Caco-2 (cell line): ENCODE measurements around the gene C13orf42. TPM values are rescaled to one million over a fixed set of nuclear protein-coding genes. Genes with fewer than 3 reads are reported as not detected.

Source experiments
- Bru-seq: library from RNA; stranded (reverse); fragments of 400-500 nt; gene quantifications from one replicate; lab custom pipeline; 2021; lab: Mats Ljungman, UMichigan
- BruChase-seq, 2 experiments: library from RNA; stranded (reverse); fragments of 400-500 nt; gene quantifications; one replicate each; lab custom pipeline; 2021; lab: Mats Ljungman, UMichigan
- BruUV-seq: library from RNA; stranded (reverse); fragments of 400-500 nt; replicated peaks from 2 replicates; lab custom pipeline; 2021; lab: Mats Ljungman, UMichigan
- CTCF ChIA-PET: fragments of 300-600 bp; sonication (Branson Sonifier 250); formaldehyde crosslinking; loops from one replicate; lab custom pipeline; 2022; ENCODE audit warnings: antibody characterized with exemption; lab: Charles Lee
- POLR2A ChIA-PET: fragments of 300-600 bp; sonication (Branson Sonifier 250); formaldehyde crosslinking; loops from one replicate; lab custom pipeline; 2022; ENCODE audit warnings: antibody characterized with exemption; lab: Charles Lee
- DNase-seq, 2 experiments: peaks; one replicate each; pipeline versions ENCODE4 v3.0.0 to v3.0.0-alpha.2; 2020 to 2022
- H3K27me3 ChIP-seq: replicated peaks from 2 replicates; pipeline ENCODE4 v1.6.0; 2011; ENCODE audit warnings: low read length; ENCODE audit not compliant: control insufficient read depth, insufficient read depth
- H3K36me3 ChIP-seq: 2 replicates; pipeline ENCODE4 v1.5.1; 2011; ENCODE audit warnings: low read length; ENCODE audit not compliant: control insufficient read depth, insufficient read depth
- H3K4me1 ChIP-seq: fragments of 250-450 bp; sonication (Bioruptor Pico); 2 replicates; pipeline ENCODE4 v1.5.1; 2020; ENCODE audit warnings: mild to moderate bottlenecking
- H3K4me3 ChIP-seq: 2 replicates; pipeline ENCODE4 v1.5.1; 2011; ENCODE audit warnings: low read depth, mild to moderate bottlenecking, control low read depth, low read length
- H3K9me3 ChIP-seq: fragments of 250-450 bp; sonication (Bioruptor Pico); 2 replicates; pipeline ENCODE4 v1.5.1; 2020; ENCODE audit warnings: mild to moderate bottlenecking, moderate library complexity
- H3K27ac Mint-ChIP-seq: one replicate; pipeline ENCODE4 v1.8.0; 2022; ENCODE audit warnings: mixed read lengths; ENCODE audit not compliant: unreplicated experiment
- H3K27me3 Mint-ChIP-seq: one replicate; pipeline ENCODE4 v1.8.0; 2022; ENCODE audit warnings: mixed read lengths; ENCODE audit not compliant: insufficient read depth, unreplicated experiment
- H3K36me3 Mint-ChIP-seq: one replicate; pipeline ENCODE4 v1.8.0; 2022; ENCODE audit warnings: mild to moderate bottlenecking, mixed read lengths; ENCODE audit not compliant: insufficient read depth, unreplicated experiment
- H3K4me1 Mint-ChIP-seq: one replicate; pipeline ENCODE4 v1.8.0; 2022; ENCODE audit warnings: low read depth, mixed read lengths; ENCODE audit not compliant: unreplicated experiment
- H3K4me3 Mint-ChIP-seq: one replicate; pipeline ENCODE4 v1.8.0; 2022; ENCODE audit warnings: mild to moderate bottlenecking, moderate library complexity, mixed read lengths; ENCODE audit not compliant: unreplicated experiment
- H3K9me3 Mint-ChIP-seq: one replicate; pipeline ENCODE4 v1.8.0; 2022; ENCODE audit warnings: mixed read lengths; ENCODE audit not compliant: unreplicated experiment
- intact Hi-C: fragments of 100-400 bp; cut with micrococcal nuclease; formaldehyde crosslinking; loops from one replicate; pipeline ENCODE4 v1.10.0; 2022; ENCODE audit not compliant: unreplicated experiment
- long read RNA-seq: library from polyadenylated mRNA; stranded (forward); transcript quantifications from one replicate; pipeline ENCODE4 v2.0.0, GENCODE V29; 2022
- total RNA-seq: library from RNA; stranded (reverse); gene quantifications from 2 replicates; pipeline ENCODE4 v1.2.3, GENCODE V29; 2022
- TF ChIP-seq, protein P1 (sequence below), 2 experiments: fragments of 200-600 bp in 1 of 2; IDR thresholded peaks; 1 replicate in 1 of 2; 2 replicates in 1 of 2; pipeline versions ENCODE4 v1.5.1 to v1.8.0; 2011 to 2022; ENCODE audit warnings: antibody characterized with exemption in 1 of 2, control low read depth in 1 of 2, inconsistent platforms in 1 of 2, low read depth in 1 of 2, low read length in 1 of 2, mild to moderate bottlenecking in 1 of 2, moderate library complexity in 1 of 2; ENCODE audit not compliant: insufficient read depth in 1 of 2, severe bottlenecking in 1 of 2, unreplicated experiment in 1 of 2

The C13orf42 gene
- total RNA-seq (not detected in 2 replicates), Bru-seq, nascent RNA (percentile 5 among the genes with signal in this experiment), BruChase-seq, experiment 1, labeled RNA remaining after a 2-hour chase (percentile 11 among the genes with signal in this experiment), BruChase-seq, experiment 2, labeled RNA remaining after a 6-hour chase (not detected)
- long read RNA-seq, result 0 reads

DNA sequence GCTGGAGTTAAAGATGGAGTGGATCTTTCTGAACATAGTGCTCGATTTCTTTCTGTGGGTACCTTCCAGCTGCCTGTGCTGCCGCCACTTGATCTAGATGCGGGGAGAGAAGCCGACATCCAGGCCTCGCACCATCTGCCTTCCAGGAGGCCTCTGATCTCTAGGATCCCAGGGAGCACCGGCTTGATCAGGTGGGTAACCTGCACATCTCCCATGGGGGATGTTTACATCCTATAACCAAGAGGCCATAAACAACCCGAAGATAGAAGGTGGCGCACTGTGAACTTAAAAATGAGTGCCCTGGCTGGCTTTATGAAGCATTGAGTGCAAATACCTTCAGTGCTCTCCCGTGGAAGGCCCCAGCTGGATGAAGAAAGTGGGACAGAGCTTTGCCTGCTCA, at the start of gene C13orf42:
C13orf42 (minus strand) TSS at position 101 of the 400 bp plus-strand sequence; CDS start at position 36, 65 bp downstream.
- BruUV-seq, result no TSS peak
- no peaks in the 10 kb centered on the region for H3K9me3 ChIP-seq
- H3K27me3 ChIP-seq, result no peaks in the 10 kb centered on the region
- H3K4me1 ChIP-seq, result no peaks in the 10 kb centered on the region
- Mint-ChIP-seq H3K4me3 (no peak within 1 kb of the TSS), H3K36me3 (no peaks in the 10 kb centered on the region), H3K9me3 (no peaks in the 10 kb centered on the region), H3K4me1 (no peaks in the 10 kb centered on the region), H3K27me3 (no peaks in the 10 kb centered on the region), H3K27ac (no peak within 1 kb of the TSS)
- no peaks in the 10 kb centered on the region for H3K36me3 ChIP-seq
- ChIA-PET CTCF (interaction anchor here (1.6 kb wide), 1 partner anchor 14 kb away, joined by 4 read pairs; no protein-coding TSS in a partner anchor), POLR2A (no interaction called here)
- intact Hi-C loops, result no loop called here
- DNase-seq, result no peak
- no peak within 1 kb of the TSS for H3K4me3 ChIP-seq
- TF ChIP-seq, protein P1, sequence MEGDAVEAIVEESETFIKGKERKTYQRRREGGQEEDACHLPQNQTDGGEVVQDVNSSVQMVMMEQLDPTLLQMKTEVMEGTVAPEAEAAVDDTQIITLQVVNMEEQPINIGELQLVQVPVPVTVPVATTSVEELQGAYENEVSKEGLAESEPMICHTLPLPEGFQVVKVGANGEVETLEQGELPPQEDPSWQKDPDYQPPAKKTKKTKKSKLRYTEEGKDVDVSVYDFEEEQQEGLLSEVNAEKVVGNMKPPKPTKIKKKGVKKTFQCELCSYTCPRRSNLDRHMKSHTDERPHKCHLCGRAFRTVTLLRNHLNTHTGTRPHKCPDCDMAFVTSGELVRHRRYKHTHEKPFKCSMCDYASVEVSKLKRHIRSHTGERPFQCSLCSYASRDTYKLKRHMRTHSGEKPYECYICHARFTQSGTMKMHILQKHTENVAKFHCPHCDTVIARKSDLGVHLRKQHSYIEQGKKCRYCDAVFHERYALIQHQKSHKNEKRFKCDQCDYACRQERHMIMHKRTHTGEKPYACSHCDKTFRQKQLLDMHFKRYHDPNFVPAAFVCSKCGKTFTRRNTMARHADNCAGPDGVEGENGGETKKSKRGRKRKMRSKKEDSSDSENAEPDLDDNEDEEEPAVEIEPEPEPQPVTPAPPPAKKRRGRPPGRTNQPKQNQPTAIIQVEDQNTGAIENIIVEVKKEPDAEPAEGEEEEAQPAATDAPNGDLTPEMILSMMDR (IDR thresholded peaks at IDR 0.05; ENCODE audit: insufficient read depth in 1 of 2, low read depth in 1 of 2, low read length in 1 of 2, severe bottlenecking in 1 of 2, unreplicated experiment in 1 of 2), result no peak

DNA sequence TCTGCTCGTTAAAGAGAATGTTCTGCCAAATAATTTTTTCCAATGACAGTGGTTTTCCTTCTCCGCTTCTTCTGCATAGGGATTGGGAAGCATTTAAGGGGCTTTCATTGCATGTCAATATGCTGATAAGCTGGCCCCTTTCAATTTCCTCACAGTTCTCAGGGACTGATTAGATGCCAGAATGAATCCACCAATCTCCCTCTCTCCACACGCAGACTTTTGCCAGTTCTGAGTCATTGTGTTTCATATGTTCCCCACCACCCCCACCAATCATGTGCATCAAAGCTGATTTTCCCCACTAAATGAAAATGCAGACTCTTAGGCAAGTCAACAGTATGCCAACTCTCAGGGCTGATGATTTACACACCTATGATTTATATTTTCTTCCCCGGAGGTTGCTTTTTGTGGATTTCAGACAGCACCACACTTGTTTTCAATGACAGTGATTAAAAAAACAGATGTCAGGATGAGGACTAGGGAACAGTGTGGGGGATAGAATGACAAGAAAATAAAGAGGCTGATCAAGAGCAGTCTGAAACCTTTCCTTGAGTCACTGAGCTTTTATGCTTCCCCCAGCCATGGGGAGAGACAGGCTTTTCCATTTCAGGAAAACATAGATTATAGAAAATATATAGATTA, 47.9 kb upstream of the C13orf42 start:
- CTCF ChIA-PET, result interaction anchor here (1.0 kb wide), 1 partner anchor 129 kb away, joined by 3 read pairs; no protein-coding TSS in a partner anchor
- POLR2A ChIA-PET, result no interaction called here
- H3K4me3 Mint-ChIP-seq, result no peak overlapping the region
- H3K27ac Mint-ChIP-seq, result no peak overlapping the region
- Histone ChIP-seq H3K27me3 (no peaks in the 10 kb centered on the region), H3K9me3 (no peaks in the 10 kb centered on the region), H3K4me3 (no peak overlapping the region), H3K4me1 (no peaks in the 10 kb centered on the region), H3K36me3 (no peaks in the 10 kb centered on the region)
- H3K36me3 Mint-ChIP-seq, result no peaks in the 10 kb centered on the region
- peaks cover 2% of the 10 kb centered on the region for H3K4me1 Mint-ChIP-seq
- no peaks in the 10 kb centered on the region for H3K9me3 Mint-ChIP-seq
- peaks cover 2% of the 10 kb centered on the region for H3K27me3 Mint-ChIP-seq
- BruUV-seq, result no TSS peak
- TF ChIP-seq, protein P1 (IDR thresholded peaks at IDR 0.05; ENCODE audit: insufficient read depth in 1 of 2, low read depth in 1 of 2, low read length in 1 of 2, severe bottlenecking in 1 of 2, unreplicated experiment in 1 of 2), result no peak
- intact Hi-C loops, result no loop called here
- DNase-seq, result no peak

DNA sequence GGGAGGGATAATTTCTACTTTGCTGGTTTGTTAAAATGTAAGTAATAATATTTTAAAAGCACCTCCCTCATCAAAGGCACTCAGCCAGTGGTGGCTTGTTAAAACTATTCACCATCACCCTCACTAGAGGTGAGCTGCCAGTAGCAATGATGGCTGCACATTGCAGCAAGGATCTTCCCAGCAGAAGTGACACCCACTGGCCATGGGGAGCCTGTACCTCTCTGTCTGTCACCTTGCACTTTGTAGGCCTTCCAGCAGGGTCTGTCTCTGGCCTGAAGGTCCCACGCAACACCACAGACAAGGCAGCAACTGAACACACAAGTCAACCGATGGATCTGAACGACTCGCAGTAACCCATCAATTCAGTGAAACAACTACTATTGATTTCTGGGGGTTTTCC, 47.3 kb upstream of the C13orf42 start:
- POLR2A ChIA-PET, result no interaction called here
- no peak overlapping the region for H3K27ac Mint-ChIP-seq

More for the DNA sequence above, 47.3 kb upstream of the C13orf42 start:
- Mint-ChIP-seq H3K9me3 (no peaks in the 10 kb centered on the region), H3K27me3 (no peaks in the 10 kb centered on the region), H3K4me1 (peaks cover 5% of the 10 kb centered on the region), H3K4me3 (no peak overlapping the region), H3K36me3 (no peaks in the 10 kb centered on the region)
- no peaks in the 10 kb centered on the region for H3K9me3 ChIP-seq
- DNase-seq, result peak; percentile 54 to 59
- H3K27me3 ChIP-seq, result no peaks in the 10 kb centered on the region
- no peaks in the 10 kb centered on the region for H3K36me3 ChIP-seq
- TF ChIP-seq, protein P1 (IDR thresholded peaks at IDR 0.05; ENCODE audit: insufficient read depth in 1 of 2, low read depth in 1 of 2, low read length in 1 of 2, severe bottlenecking in 1 of 2, unreplicated experiment in 1 of 2), result peak in 1 of 2 experiments; percentile 49
- H3K4me3 ChIP-seq, result no peak overlapping the region
- no peaks in the 10 kb centered on the region for H3K4me1 ChIP-seq
- no TSS peak for BruUV-seq
- intact Hi-C loops, result no loop called here
- CTCF ChIA-PET, result interaction anchor here (1.0 kb wide), 1 partner anchor 129 kb away, joined by 3 read pairs; no protein-coding TSS in a partner anchor
